Measurements from ENCODE around the gene SLC2A4RG.

The SLC2A4RG gene

DNA sequence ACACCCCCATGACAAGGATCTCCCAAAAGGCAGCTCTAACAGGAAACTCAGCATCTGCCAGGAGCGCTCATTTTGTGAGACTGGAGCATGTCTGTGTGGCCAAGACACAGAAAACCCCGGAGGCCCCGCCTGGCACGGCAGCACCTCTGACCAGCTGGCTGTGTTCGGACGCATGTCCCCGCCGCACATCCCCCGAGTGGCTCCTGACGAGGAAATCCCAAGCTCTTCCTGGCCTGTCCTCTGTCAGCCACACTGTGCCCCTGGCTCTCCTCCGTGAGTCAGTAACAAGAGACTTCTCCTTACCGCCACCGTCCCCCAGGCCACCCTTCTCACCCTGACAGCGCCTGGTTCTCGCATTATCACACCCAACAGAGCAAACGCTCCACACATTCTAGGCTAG, 14.4 kb downstream of the SLC2A4RG start:
- TF ChIP-seq, protein P1, sequence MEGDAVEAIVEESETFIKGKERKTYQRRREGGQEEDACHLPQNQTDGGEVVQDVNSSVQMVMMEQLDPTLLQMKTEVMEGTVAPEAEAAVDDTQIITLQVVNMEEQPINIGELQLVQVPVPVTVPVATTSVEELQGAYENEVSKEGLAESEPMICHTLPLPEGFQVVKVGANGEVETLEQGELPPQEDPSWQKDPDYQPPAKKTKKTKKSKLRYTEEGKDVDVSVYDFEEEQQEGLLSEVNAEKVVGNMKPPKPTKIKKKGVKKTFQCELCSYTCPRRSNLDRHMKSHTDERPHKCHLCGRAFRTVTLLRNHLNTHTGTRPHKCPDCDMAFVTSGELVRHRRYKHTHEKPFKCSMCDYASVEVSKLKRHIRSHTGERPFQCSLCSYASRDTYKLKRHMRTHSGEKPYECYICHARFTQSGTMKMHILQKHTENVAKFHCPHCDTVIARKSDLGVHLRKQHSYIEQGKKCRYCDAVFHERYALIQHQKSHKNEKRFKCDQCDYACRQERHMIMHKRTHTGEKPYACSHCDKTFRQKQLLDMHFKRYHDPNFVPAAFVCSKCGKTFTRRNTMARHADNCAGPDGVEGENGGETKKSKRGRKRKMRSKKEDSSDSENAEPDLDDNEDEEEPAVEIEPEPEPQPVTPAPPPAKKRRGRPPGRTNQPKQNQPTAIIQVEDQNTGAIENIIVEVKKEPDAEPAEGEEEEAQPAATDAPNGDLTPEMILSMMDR (IDR thresholded peaks at IDR 0.05; ENCODE audit: low read depth, low read length, missing control alignments): no peak
- no peak for DNase-seq (ENCODE audit: low read depth)
- H3K4me3 ChIP-seq (ENCODE audit: low read depth, low read length): no peak overlapping the region

DNA sequence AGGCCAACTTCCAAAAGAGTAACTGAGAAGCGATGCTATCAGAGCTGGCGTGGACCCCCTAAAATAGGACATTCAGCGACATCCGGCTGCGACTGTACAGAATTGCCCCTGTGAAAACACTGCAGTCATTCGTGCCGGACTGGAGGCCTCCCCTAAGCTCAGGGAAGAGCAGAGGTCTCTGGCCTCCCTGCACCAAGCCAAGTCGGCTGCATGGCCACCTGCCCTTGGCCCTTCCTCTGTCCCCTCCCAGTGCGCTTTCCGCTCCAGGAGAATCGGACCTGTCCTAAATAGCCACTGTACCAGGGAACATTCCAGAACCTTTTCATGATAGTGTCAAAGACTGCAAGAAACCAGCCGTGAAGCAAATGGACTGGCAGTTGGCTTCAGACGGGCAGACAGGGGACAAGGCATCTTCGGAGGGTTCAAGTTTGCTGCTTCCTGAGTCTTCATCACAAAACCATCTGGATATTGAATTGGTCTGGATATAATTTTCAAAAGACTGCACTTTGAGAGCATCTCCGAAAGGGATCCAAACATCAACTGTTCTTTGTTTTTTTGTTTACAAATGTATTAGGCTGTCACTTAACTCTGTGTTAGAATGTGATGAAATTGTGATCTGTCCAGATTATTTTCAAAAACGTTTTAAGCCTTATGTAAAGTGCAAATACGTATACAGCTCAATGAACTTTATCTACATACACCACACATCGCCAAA, 16.5 kb downstream of the SLC2A4RG start:
- TF ChIP-seq, protein P1 (IDR thresholded peaks at IDR 0.05; ENCODE audit: low read depth, low read length, missing control alignments): no peak
- no peak for DNase-seq (ENCODE audit: low read depth)
- H3K4me3 ChIP-seq (ENCODE audit: low read depth, low read length): no peak overlapping the region

DNA sequence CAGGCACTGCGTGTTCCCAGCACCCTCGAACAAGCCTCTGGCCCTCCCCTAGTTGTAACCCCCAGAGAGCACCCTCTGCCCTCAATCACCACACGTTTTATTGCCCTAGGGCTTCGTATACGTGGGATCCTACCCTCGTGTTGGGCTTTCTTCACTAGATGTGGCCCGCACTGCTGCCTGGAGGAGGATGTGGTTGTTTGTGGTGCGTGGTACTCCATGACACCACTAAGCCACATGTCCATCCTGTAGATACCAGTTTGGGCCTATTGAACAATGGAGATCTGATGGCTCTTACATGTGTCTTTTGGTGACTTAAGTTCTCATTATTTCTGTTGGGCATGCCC, 17.0 kb downstream of the SLC2A4RG start:
- no peak for DNase-seq (ENCODE audit: low read depth)
- H3K4me3 ChIP-seq (ENCODE audit: low read depth, low read length): no peak overlapping the region

DNA sequence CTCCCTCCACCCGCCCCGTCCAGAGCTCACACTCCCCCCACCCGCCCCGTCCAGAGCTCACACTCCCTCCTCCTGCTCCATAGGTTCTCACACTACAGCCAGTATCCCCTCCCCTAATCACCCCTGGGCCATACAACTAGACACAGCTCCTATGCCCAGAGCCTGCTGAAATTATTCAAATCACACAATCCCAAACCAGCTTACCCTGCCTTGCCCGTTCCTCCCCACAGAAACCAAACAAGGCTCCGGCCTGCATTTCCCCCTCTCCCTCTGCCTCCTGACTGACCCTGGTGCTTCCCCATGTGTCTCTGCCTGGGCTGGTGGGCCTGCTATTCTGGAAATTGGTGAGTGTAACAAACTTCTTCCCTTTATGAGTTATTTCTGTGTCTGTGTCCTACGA, 18.6 kb downstream of the SLC2A4RG start:
- DNase-seq (ENCODE audit: low read depth): no peak
- TF ChIP-seq, protein P1 (IDR thresholded peaks at IDR 0.05; ENCODE audit: low read depth, low read length, missing control alignments): no peak
- H3K4me3 ChIP-seq (ENCODE audit: low read depth, low read length): no peak overlapping the region

More for the DNA sequence above, 17.0 kb downstream of the SLC2A4RG start:
- TF ChIP-seq, protein P1 (IDR thresholded peaks at IDR 0.05; ENCODE audit: low read depth, low read length, missing control alignments): no peak

DNA sequence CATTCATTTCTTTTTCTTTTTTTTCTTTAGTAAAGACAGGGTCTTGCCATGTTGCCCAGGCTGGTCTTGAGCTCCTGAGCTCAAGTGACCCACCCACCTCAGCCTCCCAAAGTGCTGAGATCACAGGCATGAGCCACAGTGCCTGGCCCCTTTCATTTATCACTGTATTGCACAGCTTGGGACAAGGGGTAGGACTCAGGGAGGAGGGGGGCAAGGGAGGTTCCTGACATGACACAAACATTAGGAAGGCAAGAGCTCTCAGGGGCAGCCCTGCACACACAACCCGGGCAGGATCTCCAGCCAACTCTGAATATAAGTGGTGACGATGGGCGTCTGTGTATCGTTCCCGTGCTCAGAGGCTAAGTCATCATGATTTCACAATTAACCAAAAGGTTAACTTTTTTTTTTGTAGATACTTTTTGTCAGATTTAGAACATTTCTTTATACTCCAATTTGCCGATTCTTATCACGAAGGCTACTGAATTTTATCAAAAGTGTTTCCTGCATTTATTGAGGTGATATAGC, 19.9 kb downstream of the SLC2A4RG start:
- no peak overlapping the region for H3K4me3 ChIP-seq (ENCODE audit: low read depth, low read length)
- TF ChIP-seq, protein P1 (IDR thresholded peaks at IDR 0.05; ENCODE audit: low read depth, low read length, missing control alignments): no peak
- no peak for DNase-seq (ENCODE audit: low read depth)

DNA sequence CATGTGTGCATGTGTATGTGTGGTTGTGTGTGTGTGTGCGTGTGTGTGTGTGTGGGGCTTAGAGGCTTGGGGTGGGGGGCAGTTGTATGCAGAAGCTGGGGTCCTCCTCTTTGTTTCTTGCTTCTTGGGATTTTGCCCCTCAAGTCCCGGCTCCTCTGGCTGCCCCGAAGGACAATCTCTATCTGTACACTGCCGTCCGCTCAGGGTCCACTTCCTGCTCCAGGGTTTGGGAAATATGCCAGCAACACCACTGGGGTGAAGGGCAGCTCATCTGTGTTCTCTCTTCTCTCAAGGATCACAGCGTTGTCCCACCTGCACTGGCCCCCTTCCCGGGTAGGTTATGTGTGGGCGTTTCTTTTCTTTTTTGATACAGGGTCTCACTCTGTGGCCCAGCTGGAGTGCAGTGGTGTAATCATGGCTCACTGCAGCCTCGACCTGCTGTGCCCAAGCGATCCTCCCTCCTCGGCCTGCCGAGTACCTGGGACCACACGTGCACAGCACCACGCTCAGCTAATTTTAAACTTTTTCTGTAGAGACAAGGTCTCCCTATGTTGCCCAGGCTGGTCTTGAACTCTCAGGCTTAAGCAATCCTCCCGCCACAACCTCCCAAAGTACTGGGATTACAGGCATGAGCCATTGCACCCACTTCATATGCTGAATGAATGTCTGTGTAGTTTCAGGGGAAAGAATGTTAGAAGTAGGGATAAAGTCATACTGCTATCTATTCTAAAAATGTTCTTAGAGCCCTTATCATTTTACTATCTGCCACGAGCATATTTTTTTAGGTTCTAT, 25.7 kb downstream of the SLC2A4RG start:
- no peak for DNase-seq (ENCODE audit: low read depth)
- TF ChIP-seq, protein P1 (IDR thresholded peaks at IDR 0.05; ENCODE audit: low read depth, low read length, missing control alignments): no peak
- no peak overlapping the region for H3K4me3 ChIP-seq (ENCODE audit: low read depth, low read length)
